ENCODE measurements around the gene NOL4L.
A peak's percentile ranks its signal among the peaks of the same experiment; 100 is the strongest.

- TF ChIP-seq MAX (IDR thresholded peaks at IDR 0.05; ENCODE audit: low read depth, low read length) (peak; percentile 96), POLR2A (IDR thresholded peaks at IDR 0.05; ENCODE audit: extremely low read depth, insufficient read length) (no peak), CTCF (IDR thresholded peaks at IDR 0.05; ENCODE audit: low read depth, low read length) (no peak), MYC (IDR thresholded peaks at IDR 0.05; ENCODE audit: low read depth, low read length) (peak; percentile 87)
These were observed 76.9 kb downstream of the NOL4L start for GRCh38 chr20:32507998-32508774.

Data from NB4 (cell line).